Astrocyte of the spinal cord (primary cell): ENCODE results near the gene ADCY3.

Source experiments
- DNase-seq: peaks from one replicate; pipeline ENCODE4 v3.0.0; 2011; ENCODE audit warnings: low read depth, low spot score
- H3K4me3 ChIP-seq: 2 replicates; pipeline ENCODE4 v1.5.1; 2011; ENCODE audit warnings: low read depth, mild to moderate bottlenecking, low read length, moderate library complexity
- CTCF ChIP-seq: IDR thresholded peaks from 2 replicates; pipeline ENCODE4 v1.5.1; 2012; ENCODE audit warnings: low read depth, mild to moderate bottlenecking, low read length, inconsistent platforms
- in situ Hi-C: cut with HindIII; loops from 2 replicates; pipeline ENCODE4 v1.10.0; 2017; ENCODE audit warnings: low sequenced_read_pairs

Gene ADCY3

GRCh38 chr2:24792874-24793760 is 126.9 kb downstream of the ADCY3 start, which contains the start of the genes CENPO and PTRHD1:
TSS of gene CENPO (plus strand) at chr2:24793425. CDS start at chr2:24793920, 495 bp downstream.
TSS of gene PTRHD1 (minus strand) at chr2:24793391. CDS start at chr2:24793377, 14 bp downstream.
- peak; percentile 98 for DNase-seq
- TF ChIP-seq CTCF: peak; percentile 63
- in situ Hi-C loops: no loop called here
- peak within 1 kb of the TSS; percentile 78 for H3K4me3 ChIP-seq

- DNase-seq: no peak
- H3K4me3 ChIP-seq: peak overlapping the region; percentile 78
- in situ Hi-C loops: no loop called here
- no peak for TF ChIP-seq CTCF
Measured at GRCh38 chr2:24792542-24792873, 127.5 kb downstream of the ADCY3 start.

GRCh38 chr2:24791452-24791851 is 128.6 kb downstream of the ADCY3 start:
- no peak for DNase-seq
- no peak for TF ChIP-seq CTCF
- in situ Hi-C loops: no loop called here
- H3K4me3 ChIP-seq: no peak overlapping the region

- H3K4me3 ChIP-seq: no peak overlapping the region
- TF ChIP-seq CTCF: no peak
- no peak for DNase-seq
- in situ Hi-C loops: no loop called here
Measured at GRCh38 chr2:24788816-24789215, 131.2 kb downstream of the ADCY3 start.

- in situ Hi-C loops: no loop called here
- H3K4me3 ChIP-seq: no peak overlapping the region
- TF ChIP-seq CTCF: no peak
- no peak for DNase-seq
Measured at GRCh38 chr2:24787532-24787931, 132.5 kb downstream of the ADCY3 start.

GRCh38 chr2:24785671-24786321 is 134.2 kb downstream of the ADCY3 start:
- H3K4me3 ChIP-seq: no peak overlapping the region
- DNase-seq: no peak
- no peak for TF ChIP-seq CTCF
- in situ Hi-C loops: no loop called here
